Endothelial cell of umbilical vein (primary cell): Measurements from ENCODE around the gene ZNF74. TPM values are rescaled to one million over a fixed set of nuclear protein-coding genes. Genes with fewer than 3 reads are reported as not detected.

Experiments
- BruUV-seq: library from RNA; stranded (reverse); fragments of 400-500 nt; replicated peaks from 2 replicates; lab custom pipeline; 2021; lab: Mats Ljungman, UMichigan
- CTCF ChIA-PET: fragments of 300-600, 350-600 bp; sonication (Branson Sonifier 250); formaldehyde crosslinking; loops from one replicate; lab custom pipeline; 2021; ENCODE audit warnings: antibody characterized with exemption, inconsistent platforms; lab: Charles Lee
- POLR2A ChIA-PET: fragments of 300-600, 350-600 bp; sonication (Branson Sonifier 250); formaldehyde crosslinking; loops from one replicate; lab custom pipeline; 2021; ENCODE audit warnings: antibody characterized with exemption, inconsistent platforms; lab: Charles Lee
- DNase-seq: peaks from one replicate; pipeline ENCODE4 v3.0.0-alpha.2; 2011; ENCODE audit warnings: low read depth, low spot score
- FAIRE-seq: peaks from 2 replicates; lab custom pipeline; 2011; peaks lifted over from hg19 to GRCh38; lab: Jason Lieb, UNC
- H2AFZ ChIP-seq: 2 replicates; pipeline ENCODE4 v1.6.0; 2012; ENCODE audit warnings: low read depth, low read length, control low read depth, inconsistent platforms
- H3K27ac ChIP-seq: 2 replicates; pipeline ENCODE4 v1.5.1; 2011; ENCODE audit warnings: low read depth, mild to moderate bottlenecking, control low read depth, low read length, moderate library complexity; ENCODE audit not compliant: insufficient read depth
- H3K27me3 ChIP-seq, 2 experiments: 2 replicates each; pipeline versions ENCODE4 v1.6.0 to v1.6.1; 2011; ENCODE audit warnings: low read length in 2 of 2, mixed read lengths in 1 of 2; ENCODE audit not compliant: control insufficient read depth in 2 of 2, insufficient read depth in 2 of 2
- H3K36me3 ChIP-seq, 2 experiments: 2 replicates in 1 of 2; 3 replicates in 1 of 2; pipeline ENCODE4 v1.5.1; 2011; ENCODE audit warnings: low read length in 2 of 2, mild to moderate bottlenecking in 1 of 2, moderate library complexity in 1 of 2; ENCODE audit not compliant: control insufficient read depth in 2 of 2, insufficient read depth in 2 of 2; ENCODE audit errors: extremely low read depth in 1 of 2
- H3K4me1 ChIP-seq: 3 replicates; pipeline ENCODE4 v1.5.1; 2011; ENCODE audit warnings: mild to moderate bottlenecking, low read length; ENCODE audit not compliant: control insufficient read depth, insufficient read depth; ENCODE audit errors: extremely low read depth
- H3K4me2 ChIP-seq: 2 replicates; pipeline ENCODE4 v1.6.1; 2011; ENCODE audit warnings: low read length, control low read depth, mixed read lengths; ENCODE audit not compliant: insufficient read depth
- H3K4me3 ChIP-seq, 3 experiments: fragments of 200-600 bp in 1 of 3; sonication (generic), shearing (Covaris generic) in 1 of 3; replicated peaks in 1 of 3; 2 replicates each; pipeline ENCODE4 v1.5.1; 2011 to 2016; ENCODE audit warnings: control low read depth in 3 of 3, low read length in 3 of 3, mild to moderate bottlenecking in 2 of 3, inconsistent platforms in 1 of 3, low read depth in 1 of 3, moderate library complexity in 1 of 3; ENCODE audit not compliant: insufficient read depth in 1 of 3
- H3K79me2 ChIP-seq: 2 replicates; pipeline ENCODE4 v1.6.0; 2012; ENCODE audit warnings: low read length, inconsistent platforms; ENCODE audit not compliant: control insufficient read depth, insufficient read depth
- H3K9ac ChIP-seq: replicated peaks from 2 replicates; pipeline ENCODE3; 2011; ENCODE audit warnings: low read length, control low read depth; ENCODE audit not compliant: insufficient read depth; ENCODE audit errors: extremely low read depth
- H3K9me1 ChIP-seq: replicated peaks from 3 replicates; pipeline ENCODE4 v1.6.0; 2011; ENCODE audit warnings: mild to moderate bottlenecking, low read length; ENCODE audit not compliant: control insufficient read depth, insufficient read depth; ENCODE audit errors: extremely low read depth
- H3K9me3 ChIP-seq: replicated peaks from 2 replicates; pipeline ENCODE4 v1.5.1; 2012; ENCODE audit warnings: low read length, inconsistent platforms; ENCODE audit not compliant: control insufficient read depth, insufficient read depth
- H4K20me1 ChIP-seq: replicated peaks from 2 replicates; pipeline ENCODE3; 2011; ENCODE audit warnings: mild to moderate bottlenecking, low read length; ENCODE audit not compliant: control insufficient read depth, insufficient read depth; ENCODE audit errors: extremely low read depth
- EZH2 ChIP-seq: IDR thresholded peaks from 2 replicates; pipeline ENCODE4 v1.6.1; 2012; ENCODE audit warnings: borderline replicate concordance, low read depth, mild to moderate bottlenecking, moderate library complexity, low read length, inconsistent platforms; ENCODE audit not compliant: severe bottlenecking
- FOS ChIP-seq: IDR thresholded peaks from 2 replicates; pipeline ENCODE4 v1.6.1; 2011; ENCODE audit warnings: mild to moderate bottlenecking, low read length, moderate library complexity, borderline replicate concordance; ENCODE audit not compliant: insufficient read depth
- GATA2 ChIP-seq: IDR thresholded peaks from 2 replicates; pipeline ENCODE4 v1.7.0; 2011; ENCODE audit warnings: low read depth, mild to moderate bottlenecking, moderate library complexity, mixed read lengths, low read length; ENCODE audit not compliant: insufficient read length, insufficient read depth
- JUN ChIP-seq: IDR thresholded peaks from 2 replicates; pipeline ENCODE4 v1.6.1; 2011; ENCODE audit warnings: borderline replicate concordance, low read depth; ENCODE audit not compliant: insufficient read length, insufficient read depth
- MAX ChIP-seq: IDR thresholded peaks from 2 replicates; pipeline ENCODE4 v1.6.1; 2011; ENCODE audit not compliant: insufficient read depth, insufficient read length
- MYC ChIP-seq: IDR thresholded peaks from one replicate; pipeline ENCODE4 v1.6.1; 2011; ENCODE audit warnings: mild to moderate bottlenecking, low read depth, low read length
- POLR2A ChIP-seq: IDR thresholded peaks from 2 replicates; pipeline ENCODE4 v1.6.1; 2012; ENCODE audit warnings: low read depth, mild to moderate bottlenecking, control low read depth, low read length
- POLR2AphosphoS5 ChIP-seq: IDR thresholded peaks from 2 replicates; pipeline ENCODE4 v1.6.1; 2012; ENCODE audit warnings: low read depth, mild to moderate bottlenecking, control low read depth, low read length, moderate library complexity; ENCODE audit not compliant: insufficient read depth
- dilution Hi-C: fragments of 300-500 bp; cut with MboI; formaldehyde crosslinking; loops from one replicate; pipeline ENCODE4 v1.15.0; 2019; ENCODE audit warnings: low sequenced_read_pairs; ENCODE audit not compliant: extremely low pct_ligation_motif_present
- intact Hi-C: fragments of 100-400 bp; cut with micrococcal nuclease; formaldehyde crosslinking; loops from one replicate; pipeline ENCODE4 v1.10.0; 2022
- polyA plus RNA-seq, 4 experiments: library from polyadenylated mRNA; depleted of rRNA in 3 of 4; stranded (reverse) in 3 of 4; unstranded in 1 of 4; fragments of >200 nt; gene quantifications; 2 replicates each; pipeline versions ENCODE4 v1.2.1 to v1.2.3, GENCODE V29; 2011 to 2012; ENCODE audit warnings: missing spikeins in 1 of 4
- total RNA-seq: library from RNA; stranded (reverse); gene quantifications from 2 replicates; pipeline ENCODE4 v1.2.3, GENCODE V29; 2021
- TF ChIP-seq, protein P1 (sequence below), 2 donors: IDR thresholded peaks; 1 replicate in 1 of 2; 2 replicates in 1 of 2; pipeline ENCODE4 v1.5.1; 2011; ENCODE audit warnings: low read length in 2 of 2, mild to moderate bottlenecking in 2 of 2, moderate library complexity in 2 of 2, control low read depth in 1 of 2, inconsistent platforms in 1 of 2, low read depth in 1 of 2; ENCODE audit not compliant: insufficient read depth in 1 of 2; ENCODE audit errors: extremely low read depth in 1 of 2

Gene ZNF74
- total and polyA plus RNA-seq, 2 donors (not counting 3 experiments of a cell fraction or from before 2014, with no cell fraction given): 8.6 to 13.4 TPM

DNA sequence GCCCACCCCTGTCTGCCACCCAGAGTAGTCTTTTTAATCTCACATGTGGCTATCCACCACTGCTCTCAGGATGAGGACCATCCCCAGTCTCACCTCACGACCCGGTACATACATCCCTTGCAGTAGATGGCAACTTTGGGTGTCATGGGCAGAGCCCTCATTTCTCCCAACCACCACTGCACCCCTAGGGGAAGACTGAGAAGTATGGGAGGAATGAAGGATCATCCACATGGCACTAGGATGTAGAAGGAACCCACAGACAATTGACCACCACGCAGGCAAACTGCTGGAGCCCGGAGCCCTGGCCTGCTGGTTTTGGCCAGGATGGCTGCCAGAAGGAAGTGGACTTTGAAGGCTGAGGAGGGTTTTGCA, 45.6 kb downstream of the ZNF74 start:
- no peak overlapping the region for H3K9ac ChIP-seq
- TF ChIP-seq GATA2: no peak
- no peak for TF ChIP-seq POLR2A
- TF ChIP-seq MAX: no peak
- no peak for TF ChIP-seq MYC
- TF ChIP-seq FOS: no peak
- no peak for TF ChIP-seq EZH2
- TF ChIP-seq POLR2AphosphoS5: no peak
- TF ChIP-seq JUN: no peak
- TF ChIP-seq, protein P1, sequence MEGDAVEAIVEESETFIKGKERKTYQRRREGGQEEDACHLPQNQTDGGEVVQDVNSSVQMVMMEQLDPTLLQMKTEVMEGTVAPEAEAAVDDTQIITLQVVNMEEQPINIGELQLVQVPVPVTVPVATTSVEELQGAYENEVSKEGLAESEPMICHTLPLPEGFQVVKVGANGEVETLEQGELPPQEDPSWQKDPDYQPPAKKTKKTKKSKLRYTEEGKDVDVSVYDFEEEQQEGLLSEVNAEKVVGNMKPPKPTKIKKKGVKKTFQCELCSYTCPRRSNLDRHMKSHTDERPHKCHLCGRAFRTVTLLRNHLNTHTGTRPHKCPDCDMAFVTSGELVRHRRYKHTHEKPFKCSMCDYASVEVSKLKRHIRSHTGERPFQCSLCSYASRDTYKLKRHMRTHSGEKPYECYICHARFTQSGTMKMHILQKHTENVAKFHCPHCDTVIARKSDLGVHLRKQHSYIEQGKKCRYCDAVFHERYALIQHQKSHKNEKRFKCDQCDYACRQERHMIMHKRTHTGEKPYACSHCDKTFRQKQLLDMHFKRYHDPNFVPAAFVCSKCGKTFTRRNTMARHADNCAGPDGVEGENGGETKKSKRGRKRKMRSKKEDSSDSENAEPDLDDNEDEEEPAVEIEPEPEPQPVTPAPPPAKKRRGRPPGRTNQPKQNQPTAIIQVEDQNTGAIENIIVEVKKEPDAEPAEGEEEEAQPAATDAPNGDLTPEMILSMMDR (IDR thresholded peaks at IDR 0.05; ENCODE audit: extremely low read depth in 1 of 2, insufficient read depth in 1 of 2, low read depth in 1 of 2, low read length in 2 of 2): no peak
- intact Hi-C loops (loop anchor here (5.0 kb wide), 1 partner anchor 58 kb away; the partner anchor contains the start of gene KLHL22), dilution Hi-C loops (no loop called here)
- CTCF ChIA-PET: interaction anchor here (1.6 to 2.9 kb wide), 2 partner anchors 9 to 17 kb away, joined by 6 to 18 read pairs; no protein-coding TSS in a partner anchor
- H3K9me3 ChIP-seq: no peaks in the 10 kb centered on the region
- peaks cover 11% of the 10 kb centered on the region for H3K4me1 ChIP-seq
- H3K9me1 ChIP-seq: no peaks in the 10 kb centered on the region
- no peak for DNase-seq
- no peaks in the 10 kb centered on the region for H4K20me1 ChIP-seq
- no peaks in the 10 kb centered on the region for H3K27me3 ChIP-seq
- H3K4me2 ChIP-seq: no peak overlapping the region
- no peak overlapping the region for H3K27ac ChIP-seq
- peaks cover 14% of the 10 kb centered on the region for H3K79me2 ChIP-seq
- H3K4me3 ChIP-seq: no peak overlapping the region
- no TSS peak for BruUV-seq
- peaks cover 0 to 2% of the 10 kb centered on the region in 2 experiments for H3K36me3 ChIP-seq
- H2AFZ ChIP-seq: no peak overlapping the region
- POLR2A ChIA-PET: no interaction called here
- FAIRE-seq: no peak
